HG02571 (cell line): Measurements from ENCODE around the gene SCRN2.

Source experiments
- ATAC-seq: cut with Tn5 transposase; IDR thresholded peaks from one replicate; pipeline ENCODE4 v1.9.1; 2021; ENCODE audit warnings: mild to moderate bottlenecking, moderate library complexity; ENCODE audit not compliant: unreplicated experiment

SCRN2 gene

DNA sequence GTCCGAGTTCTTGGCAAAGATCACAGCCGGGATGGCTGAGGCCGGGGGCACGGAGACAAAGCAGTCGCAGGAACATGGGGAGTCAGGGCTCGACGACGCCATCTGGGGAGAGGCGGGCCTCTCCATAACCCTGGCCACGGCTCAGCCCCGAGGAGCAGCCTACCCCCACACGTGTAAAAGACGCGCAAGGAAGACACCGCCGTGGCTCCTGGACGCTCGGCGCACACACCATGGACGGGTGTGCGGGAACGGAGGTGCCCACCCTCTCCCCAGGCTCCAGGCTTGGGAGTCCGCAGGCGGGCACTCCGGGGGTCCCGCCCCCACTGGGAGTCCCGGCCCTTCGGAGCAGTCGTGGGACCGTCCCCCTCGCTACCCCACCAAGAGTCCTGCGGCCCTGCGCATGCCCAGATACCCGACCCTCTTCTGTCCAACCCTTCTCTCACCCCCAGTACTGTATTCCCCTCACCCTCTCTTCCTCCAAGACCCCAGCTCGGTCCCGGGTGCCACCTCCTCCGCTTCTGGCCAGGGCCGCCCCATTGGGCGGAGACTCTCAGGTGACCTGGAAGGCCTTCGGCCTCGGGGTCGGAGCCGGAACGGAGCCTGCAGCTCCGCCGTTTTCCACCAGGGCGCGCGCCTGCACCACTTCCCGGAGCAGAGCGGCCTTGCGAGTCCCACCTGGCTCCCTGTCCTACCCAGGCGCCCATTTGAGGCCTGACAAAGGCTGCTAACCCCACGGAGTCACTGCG is at the start of gene SCRN2:
Gene SCRN2 (minus strand): TSS at position 532 of the 746 bp plus-strand sequence. CDS start 430 bp downstream, at position 102.
- peak; percentile 76 for ATAC-seq

DNA sequence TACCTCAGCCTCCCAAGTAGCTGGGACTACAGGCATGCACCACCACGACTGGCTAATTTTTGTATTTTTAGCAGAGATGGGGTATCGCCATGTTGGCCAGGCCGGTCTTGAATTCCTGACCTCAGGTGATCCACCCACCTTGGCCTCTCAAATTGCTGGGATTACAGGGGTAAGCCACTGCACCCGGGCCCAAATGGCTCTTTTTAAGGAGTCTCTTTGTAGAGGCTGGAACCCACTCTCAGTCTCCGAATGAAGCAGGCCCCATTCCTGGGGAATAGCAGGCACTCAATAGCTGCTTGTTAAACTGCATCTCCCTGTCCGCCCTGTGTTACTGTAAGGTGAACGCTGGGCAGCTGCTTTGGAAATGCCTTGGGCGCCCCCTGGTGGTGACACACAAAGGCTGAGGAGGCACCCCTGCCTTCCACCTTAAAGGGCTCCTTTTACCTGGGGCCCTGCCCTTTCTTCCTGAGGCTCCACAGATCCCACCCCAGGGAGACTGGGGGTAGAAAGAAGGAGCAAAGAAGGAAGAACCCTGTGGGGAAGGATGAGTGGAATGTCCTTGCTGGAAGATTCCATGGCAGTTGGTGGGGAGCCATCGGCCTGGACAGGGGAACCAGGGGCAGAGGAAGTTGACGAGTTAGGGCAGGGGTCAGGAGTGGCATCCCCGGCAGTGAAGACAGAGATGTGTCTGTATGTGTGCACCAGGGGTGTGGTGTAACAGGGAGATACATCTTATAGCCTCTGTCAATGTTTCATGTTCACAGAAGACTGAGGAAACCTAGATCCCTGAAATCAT is 48.9 kb upstream of the SCRN2 start:
- ATAC-seq: no peak

DNA sequence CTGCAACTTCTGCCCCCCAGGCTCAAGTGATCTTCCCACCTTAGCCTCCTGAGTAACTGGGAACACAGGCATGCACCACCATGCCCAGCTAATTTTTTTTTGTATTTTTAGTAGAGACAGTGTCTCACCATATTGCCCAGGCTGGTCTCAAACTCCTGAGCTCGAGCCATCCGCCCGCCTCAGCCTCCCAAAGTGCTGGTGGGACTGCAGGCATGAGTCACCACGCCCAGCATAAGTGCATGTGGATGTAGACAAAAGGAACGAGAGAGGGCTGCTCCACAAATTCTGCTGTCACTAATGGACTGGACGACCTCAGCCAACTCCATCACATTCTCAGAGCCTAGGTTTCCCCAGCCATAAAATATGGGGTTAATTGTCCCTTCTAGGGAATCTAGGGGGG is 47.2 kb upstream of the SCRN2 start:
- no peak for ATAC-seq

DNA sequence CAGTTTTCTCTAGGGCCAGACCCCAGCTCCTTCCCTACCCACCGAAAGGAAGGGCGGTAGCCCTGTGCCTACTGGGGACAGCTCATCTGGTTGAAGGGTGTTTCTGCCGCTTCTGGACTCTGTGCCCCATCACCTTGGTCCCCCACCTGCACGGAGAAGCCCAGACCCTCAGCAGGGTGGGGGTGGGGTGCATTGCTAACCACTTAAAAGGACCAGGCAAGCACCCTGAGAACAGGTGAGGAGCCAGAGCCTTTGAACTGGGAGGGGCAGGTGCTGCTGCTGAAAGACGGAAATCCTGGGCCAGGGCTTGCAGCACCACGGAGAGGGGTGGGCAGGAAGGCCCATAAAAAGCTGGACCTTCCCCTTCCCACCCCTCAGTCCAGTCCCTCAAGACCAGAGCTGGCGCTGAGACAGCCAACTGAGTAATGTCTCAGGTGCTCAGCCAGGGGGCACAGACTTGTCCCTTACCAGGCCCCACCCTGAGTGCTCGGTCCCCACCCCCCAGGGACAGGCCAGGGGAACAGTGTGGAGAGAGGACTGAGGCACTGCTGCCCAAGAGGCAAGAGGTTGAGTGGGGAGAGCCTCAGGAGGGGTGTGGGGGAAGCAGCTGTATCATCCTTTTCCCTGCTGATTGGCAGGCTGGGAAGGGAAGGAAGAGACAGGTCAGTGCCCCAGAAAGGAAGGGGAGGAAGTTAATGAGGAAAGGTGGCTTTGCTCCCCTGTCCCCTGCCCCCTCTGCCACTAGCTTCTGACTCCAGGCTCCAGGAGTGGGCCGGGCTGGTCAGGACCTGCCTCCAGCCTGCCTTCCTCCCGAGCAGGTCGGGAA is 44.0 kb upstream of the SCRN2 start:
- no peak for ATAC-seq

DNA sequence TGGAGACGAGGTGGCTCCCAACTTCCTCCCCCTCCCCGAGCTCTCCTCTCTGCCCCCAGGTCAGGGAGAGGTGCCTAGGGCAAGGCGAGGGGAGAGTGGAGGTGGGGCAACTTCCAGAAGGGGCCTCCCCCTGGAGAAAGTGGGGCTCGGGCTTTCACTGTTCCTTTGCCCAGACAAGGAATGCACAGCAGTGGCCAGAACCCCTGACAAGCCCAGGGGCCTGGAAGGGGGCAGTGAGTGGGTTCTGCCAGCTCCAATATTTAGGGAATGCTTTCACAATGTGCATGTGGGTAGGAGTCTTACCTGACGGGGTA is 43.3 kb upstream of the SCRN2 start:
- no peak for ATAC-seq

DNA sequence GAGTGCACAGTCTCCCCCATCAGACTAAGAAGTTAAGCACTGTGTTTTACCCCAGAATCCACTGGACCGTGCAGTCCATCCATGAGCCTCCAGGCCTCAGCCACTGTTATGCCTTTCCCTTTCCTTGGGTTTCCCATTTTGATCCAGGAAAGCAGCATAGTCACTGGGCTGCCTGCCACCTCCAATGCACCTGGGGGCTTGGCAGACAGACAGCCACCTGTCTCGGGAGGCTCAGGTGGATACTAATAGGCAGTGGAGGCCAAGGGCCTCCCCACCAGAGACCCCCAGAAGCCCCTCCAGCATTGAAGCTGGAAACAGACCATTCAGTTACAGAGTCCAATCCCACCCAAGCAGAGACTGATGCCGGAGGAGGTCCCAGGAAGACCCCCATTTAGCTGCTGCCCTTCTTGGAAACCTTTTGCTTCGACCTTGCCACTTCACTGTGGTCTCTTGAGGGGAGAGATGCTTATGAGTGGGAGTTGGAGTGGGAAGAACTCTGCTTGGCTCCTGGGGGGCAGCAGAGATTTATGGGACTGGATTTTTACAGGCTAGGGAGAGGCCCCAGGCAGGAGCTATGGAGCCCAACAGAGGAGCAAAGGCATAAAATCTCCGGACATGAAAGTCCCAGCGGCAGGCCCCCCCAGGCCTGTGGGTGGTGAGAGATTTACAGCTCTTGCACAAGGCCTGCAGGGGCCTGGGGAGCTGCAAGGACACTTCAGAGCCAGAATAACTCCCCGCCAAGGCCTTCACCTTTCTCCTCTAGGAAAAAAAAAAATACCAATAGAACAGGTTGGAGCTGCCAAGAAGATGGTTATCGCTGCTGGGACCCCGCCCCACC is 42.7 kb upstream of the SCRN2 start:
- no peak for ATAC-seq

DNA sequence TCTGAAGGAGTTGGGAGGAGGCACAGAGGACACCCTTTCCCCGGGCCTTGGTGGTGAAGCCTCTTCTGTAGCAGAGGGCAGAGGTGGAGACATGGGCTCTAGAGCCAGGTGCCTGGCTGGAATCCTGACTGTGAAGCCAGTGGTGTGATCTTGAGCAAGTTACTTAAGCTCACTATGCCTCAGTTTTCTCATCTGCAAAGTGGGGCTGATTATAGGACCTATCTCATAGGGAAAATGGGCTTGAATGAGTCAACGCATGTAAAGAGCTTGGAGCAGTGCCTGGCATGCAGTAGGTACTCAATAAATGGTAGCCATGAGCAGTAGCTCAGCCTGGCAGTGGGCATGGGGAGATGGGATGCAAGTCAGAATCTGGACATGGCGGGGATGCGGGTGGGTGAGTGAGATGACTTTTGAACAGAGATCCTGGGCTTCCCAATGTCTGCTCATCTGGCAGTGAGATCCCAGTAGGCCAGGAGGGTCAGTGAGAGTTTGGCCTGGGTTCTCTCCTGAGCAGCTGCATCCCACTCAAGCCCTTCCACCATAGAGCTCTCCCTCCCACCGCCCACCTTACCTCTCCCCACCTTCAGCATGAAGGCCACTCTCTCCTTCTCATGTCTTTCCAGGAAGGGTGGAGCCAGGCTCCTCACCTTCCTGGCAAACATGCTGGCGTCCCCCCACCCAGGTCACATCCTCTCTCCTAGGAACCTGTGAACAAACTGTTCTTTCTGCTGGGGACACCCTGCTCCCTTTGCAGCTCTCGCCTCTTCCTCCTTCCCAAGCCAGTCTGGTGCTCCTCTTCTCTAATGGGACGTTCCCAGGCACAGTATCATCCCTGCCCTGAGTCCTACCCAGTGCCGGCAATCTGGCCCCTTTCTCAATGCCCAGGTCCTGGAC is 41.9 kb upstream of the SCRN2 start:
- ATAC-seq: no peak

DNA sequence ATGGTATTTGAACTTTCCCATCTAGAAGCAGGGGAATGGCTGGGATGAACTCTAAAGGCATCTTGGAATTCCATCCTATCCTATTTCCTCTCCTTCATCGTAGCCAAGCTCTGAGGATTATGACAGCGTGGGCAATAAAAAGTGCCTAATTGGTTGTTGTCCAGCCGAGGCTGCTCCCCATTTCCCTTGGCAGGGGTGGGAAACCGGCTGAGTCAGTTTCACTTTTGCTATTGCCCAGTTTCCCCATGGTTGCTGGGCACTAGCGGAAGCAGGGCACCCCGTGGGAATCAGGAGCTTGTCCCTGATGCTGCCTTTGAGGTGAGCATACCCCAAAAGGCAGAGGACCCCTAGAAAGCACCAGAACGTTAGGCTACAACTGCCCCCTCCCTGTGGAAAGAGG is 41.2 kb upstream of the SCRN2 start:
- ATAC-seq: no peak

DNA sequence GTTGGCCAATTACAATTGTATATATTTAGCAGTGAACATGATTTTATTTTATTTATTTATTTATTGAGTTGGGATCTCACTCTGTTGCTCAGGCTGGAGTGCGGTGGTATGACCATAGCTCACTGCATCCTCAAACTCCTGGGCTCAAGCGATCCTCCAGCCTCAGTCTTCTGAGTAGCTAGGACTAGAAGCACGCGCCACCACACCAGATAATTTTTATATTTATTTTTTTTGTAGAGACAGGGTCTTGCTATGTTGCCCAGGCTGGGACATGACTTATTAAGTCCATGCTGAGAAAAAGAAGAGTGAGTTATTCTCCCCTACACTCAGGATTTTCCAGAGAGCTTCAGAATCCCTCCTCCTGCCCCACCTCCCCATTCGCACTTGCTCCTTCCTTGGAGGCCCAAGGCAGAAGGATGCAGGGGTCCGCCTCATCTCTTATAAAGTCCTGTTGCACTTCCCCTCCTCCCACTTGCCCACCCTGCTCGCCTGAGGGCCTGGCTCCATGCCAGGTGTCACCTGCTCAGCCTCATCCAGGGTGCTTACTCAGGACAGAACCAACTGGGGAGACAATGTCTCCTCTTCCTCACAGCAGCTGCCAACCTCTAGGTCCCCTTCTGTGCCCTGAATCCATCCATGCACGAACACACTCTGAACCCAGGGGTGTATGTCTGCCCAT is 38.8 kb upstream of the SCRN2 start:
- no peak for ATAC-seq

DNA sequence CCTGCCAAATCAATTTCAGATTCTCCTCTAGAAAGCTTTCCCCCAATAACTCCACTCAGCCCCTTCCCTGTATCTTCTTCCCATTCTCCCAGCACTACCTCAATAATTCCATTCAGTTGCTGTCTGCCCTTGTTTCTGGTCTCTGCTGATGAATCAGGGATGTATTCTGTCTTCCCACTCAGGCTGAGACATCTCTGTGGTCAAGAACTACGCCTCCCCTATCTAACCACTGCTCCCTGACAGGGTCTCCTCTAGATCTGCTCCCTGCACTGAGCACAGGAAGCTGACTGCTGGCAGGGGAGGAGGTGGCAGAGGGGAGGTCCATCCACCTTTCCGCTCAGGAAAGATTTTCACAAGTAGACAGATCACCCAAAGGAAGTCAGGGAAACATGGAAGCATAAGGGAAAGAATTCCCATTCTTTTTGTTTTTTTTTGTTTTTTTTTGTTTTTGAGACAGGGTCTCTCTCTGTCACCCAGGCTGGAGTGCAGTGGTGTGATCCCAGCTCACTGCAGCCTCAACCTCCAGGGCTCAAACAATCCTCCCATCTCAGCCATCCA is 38.0 kb upstream of the SCRN2 start:
- no peak for ATAC-seq

DNA sequence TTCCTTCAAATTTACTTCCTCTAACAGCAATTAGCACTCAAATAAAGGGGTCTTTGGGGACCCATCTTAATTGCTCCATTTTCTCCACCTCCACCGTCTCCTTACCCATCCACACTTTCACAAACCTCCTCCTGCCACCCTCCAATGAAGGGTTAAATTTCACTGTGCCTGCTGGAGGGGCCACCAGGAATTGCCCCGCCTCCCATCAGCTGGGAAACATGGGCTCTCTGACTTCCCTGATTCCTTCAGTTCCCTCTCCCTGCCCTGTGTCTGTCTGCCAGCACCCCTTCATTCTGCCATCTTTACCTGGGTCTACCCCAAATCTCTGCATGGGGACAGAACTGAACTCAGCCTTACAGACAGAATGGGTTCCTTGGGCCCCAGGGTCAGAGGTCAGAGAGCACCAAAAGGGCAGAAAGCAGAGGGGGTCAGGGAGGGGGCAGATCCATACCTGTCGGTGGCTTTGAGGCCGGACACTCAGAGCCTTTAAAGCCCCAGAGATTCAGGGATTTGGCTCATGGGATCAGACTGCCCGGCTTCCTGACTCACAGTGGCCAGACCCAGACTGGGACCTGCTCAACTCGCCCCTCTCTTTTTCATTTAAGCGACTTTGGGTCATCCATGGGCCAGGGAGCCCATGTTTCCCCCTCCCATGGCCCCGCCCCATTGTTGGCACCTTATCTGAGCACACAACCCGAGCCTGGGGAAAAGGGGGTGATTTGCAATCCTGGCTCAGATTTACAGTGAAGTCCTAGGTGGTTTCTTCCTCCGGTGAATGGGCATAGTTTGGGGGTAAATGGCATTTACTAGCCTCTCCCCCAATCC is 37.3 kb upstream of the SCRN2 start:
- ATAC-seq: no peak

DNA sequence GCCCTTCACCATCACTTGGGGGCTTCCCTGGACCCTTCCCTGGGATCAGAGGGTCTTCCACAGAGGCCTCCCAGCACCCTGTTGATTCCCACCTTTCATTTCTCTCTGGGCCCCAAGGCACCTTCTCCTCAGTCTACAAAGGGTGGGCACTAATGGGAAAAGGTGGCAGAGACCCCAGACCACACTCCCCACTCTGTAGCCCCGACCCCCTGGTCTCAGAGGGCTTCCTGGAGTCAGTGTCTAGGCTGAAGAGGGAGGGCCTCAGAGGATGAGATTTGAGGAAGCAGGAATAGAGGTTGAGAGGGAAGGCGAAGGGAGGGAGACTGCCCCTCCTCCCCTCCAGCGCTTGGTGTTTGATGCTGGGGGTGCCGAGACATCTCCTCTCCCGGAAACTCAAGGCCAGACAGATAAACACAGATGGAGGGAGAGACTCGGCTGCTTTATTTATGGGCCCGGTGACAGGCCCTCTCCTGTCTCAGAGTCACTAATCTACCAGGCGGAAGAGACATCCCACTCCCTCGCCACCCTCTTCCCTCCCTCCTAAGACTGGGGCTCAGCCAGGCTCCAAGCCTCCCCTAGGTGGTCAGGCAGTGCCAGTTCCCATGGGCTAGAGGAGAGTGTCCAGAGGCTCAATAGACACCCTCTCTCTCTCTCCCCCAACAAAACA is 36.4 kb upstream of the SCRN2 start:
- no peak for ATAC-seq

DNA sequence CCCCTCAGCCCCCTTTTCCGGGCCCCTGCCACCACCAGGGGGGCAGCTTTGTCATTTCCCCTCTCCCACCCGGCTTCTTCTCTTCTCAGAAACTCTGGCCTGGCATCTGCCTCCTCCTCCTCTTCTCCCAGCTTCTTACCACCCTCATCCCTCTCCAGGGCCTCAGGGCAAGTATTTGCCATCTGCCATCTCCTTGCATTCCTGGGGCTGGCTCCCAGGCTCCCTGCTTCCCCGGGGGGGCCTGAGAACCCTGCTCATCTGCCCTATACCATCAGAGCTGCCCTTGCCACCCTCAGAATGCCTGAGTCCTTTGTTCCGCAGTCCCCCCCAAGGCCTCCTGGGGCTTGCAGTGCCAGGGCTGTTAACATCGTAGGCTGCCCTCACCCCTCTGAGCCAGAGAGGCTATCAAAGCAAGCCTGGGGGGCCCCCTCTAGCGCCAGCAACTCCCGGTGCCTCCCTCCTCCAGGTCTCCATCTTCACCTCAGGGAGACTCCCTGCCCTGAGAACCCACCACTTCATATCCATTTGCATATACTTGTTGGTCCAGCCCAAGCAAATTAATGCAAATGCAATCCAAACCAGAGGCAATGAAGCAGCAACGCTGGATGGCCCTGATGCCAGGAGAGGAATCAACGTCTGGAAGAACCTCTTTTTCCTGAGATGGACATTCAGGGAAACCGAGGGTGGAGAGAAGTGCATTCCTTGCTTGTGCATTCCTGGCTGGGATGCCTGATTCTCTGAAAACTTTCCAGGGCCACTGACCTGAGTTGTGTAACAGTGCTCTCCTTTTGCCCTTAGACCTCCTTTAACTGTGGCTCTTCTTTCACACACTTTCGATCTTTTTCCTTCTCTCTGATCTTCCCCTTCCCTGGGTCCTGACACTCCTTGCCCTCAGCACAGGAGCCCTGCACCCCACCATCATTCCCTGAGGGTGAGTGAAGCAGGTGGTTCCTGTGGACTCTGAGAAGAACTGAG is 34.2 kb upstream of the SCRN2 start:
- no peak for ATAC-seq

DNA sequence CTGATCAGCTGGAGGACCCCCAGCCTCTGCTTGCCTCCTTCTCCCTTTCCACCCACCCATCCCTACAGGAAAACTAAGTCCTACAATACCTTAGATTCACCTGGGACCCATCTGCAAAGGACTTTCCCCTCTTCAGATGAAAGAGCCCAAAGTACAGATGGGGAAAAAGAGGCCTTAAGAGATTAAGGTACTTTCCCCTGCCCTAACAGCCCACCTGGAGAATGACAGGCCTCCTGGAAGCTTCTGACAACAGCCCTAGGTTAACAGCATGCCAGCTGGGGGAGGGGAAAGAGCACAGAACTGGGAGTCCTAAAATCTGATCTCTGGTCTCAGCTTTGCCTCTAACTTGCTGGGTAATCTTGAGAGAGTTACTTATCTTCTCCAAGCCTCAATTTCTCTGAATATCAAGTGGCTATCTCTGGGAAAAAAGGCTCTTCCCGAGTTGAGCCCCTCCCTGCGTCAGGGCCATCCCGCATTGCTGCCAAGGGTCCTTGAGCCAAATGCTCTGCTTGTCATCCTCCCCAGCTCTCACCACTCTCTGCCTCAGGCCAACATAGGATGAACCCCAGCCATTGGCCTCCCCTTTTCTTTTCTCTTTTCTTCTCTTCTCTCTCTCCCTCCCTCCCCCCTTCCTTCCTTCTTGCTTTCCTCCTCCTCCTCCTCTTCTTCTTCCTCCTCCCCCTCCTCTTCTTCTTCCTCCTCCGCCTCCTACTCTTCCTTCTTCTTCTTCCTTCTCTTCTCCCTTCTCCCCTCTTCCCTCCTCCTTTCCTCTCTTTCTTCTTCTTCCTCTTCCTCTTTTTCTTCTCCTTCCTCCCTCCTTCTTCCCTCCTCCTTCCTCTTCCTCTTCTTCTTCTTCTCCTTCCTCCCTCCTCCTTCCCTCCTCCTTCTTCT is 32.4 kb upstream of the SCRN2 start:
- no peak for ATAC-seq

DNA sequence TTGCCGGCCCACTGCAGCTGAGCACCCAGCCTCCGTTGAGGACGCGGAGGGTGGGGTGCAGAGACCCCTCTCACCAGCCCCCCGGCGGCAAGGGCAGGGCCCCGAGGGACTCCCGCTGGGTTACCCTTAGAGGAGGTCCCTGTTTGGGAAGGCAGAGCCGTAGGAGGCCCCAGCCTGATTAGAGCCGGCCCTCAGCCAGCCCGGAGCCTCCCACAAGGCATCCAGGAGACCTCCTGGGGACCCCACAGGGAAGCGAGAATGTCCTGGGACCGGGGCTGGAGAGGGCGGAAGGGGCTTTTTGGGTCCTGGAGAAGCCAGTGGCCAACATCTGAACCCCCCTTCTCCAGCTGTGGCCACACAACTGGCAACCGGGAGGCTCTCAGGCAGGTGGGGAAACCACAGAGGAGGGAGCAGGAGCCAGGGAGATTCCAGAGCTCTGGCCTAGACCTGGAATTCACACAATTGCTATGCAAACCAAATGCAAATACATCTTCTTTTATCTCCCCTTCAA is 31.6 kb upstream of the SCRN2 start:
- ATAC-seq: no peak
